GM23248 (cell line): ENCODE results near the gene NELFA. TPM values are rescaled to one million over a fixed set of nuclear protein-coding genes. Genes with fewer than 3 reads are reported as not detected.

ENCODE experiments used
- DNase-seq: peaks from one replicate; pipeline ENCODE4 v3.0.0-alpha.2; 2015
- H2AFZ ChIP-seq: fragments of 200-600 bp; sonication (generic); 2 replicates; pipeline ENCODE4 v1.6.1; 2016; ENCODE audit warnings: antibody characterized with exemption
- H3F3A ChIP-seq: fragments of 200-600 bp; sonication (generic); 2 replicates; pipeline ENCODE4 v1.6.1; 2016; ENCODE audit warnings: mild to moderate bottlenecking, antibody characterized with exemption, mixed run types; ENCODE audit not compliant: insufficient read depth
- H3K27ac ChIP-seq: fragments of 200-600 bp; sonication (generic); 2 replicates; pipeline ENCODE4 v1.5.1; 2016; ENCODE audit warnings: mild to moderate bottlenecking
- H3K27me3 ChIP-seq: fragments of 200-600 bp; sonication (generic); replicated peaks from 2 replicates; pipeline ENCODE4 v1.6.1; 2016; ENCODE audit warnings: mild to moderate bottlenecking; ENCODE audit not compliant: insufficient read depth
- H3K36me3 ChIP-seq: fragments of 200-600 bp; sonication (generic); 2 replicates; pipeline ENCODE4 v1.6.1; 2016; ENCODE audit warnings: low read depth, mild to moderate bottlenecking
- H3K4me1 ChIP-seq: fragments of 200-600 bp; sonication (generic); 2 replicates; pipeline ENCODE4 v1.6.1; 2016; ENCODE audit warnings: mild to moderate bottlenecking; ENCODE audit not compliant: insufficient read depth
- H3K4me2 ChIP-seq: fragments of 200-600 bp; sonication (generic); one replicate; pipeline ENCODE4 v1.6.1; 2016; ENCODE audit warnings: mild to moderate bottlenecking; ENCODE audit not compliant: unreplicated experiment
- H3K4me3 ChIP-seq: fragments of 200-600 bp; sonication (generic); 2 replicates; pipeline ENCODE4 v1.5.1; 2016; ENCODE audit warnings: mild to moderate bottlenecking
- H3K79me2 ChIP-seq: fragments of 200-600 bp; sonication (generic); 2 replicates; pipeline ENCODE4 v1.6.1; 2016; ENCODE audit warnings: mild to moderate bottlenecking; ENCODE audit not compliant: insufficient read depth
- H3K9ac ChIP-seq: fragments of 200-600 bp; sonication (generic); 2 replicates; pipeline ENCODE4 v1.6.1; 2016; ENCODE audit warnings: mild to moderate bottlenecking
- H3K9me2 ChIP-seq: fragments of 200-600 bp; sonication (generic); 2 replicates; pipeline ENCODE4 v1.6.1; 2016; ENCODE audit warnings: mixed run types, mild to moderate bottlenecking, moderate library complexity; ENCODE audit not compliant: insufficient read depth
- H3K9me3 ChIP-seq: fragments of 200-600 bp; sonication (generic); one replicate; pipeline ENCODE4 v1.6.1; 2017; ENCODE audit warnings: low read depth
- H4K20me1 ChIP-seq: fragments of 200-600 bp; sonication (generic); 2 replicates; pipeline ENCODE4 v1.6.0; 2016; ENCODE audit not compliant: insufficient read depth
- EZH2 ChIP-seq: fragments of 200-600 bp; sonication (generic); IDR thresholded peaks from 2 replicates; pipeline ENCODE4 v1.6.1; 2018; ENCODE audit warnings: antibody characterized with exemption, mild to moderate bottlenecking; ENCODE audit not compliant: insufficient read depth, poor library complexity, severe bottlenecking
- EZH2phosphoT487 ChIP-seq: fragments of 200-600 bp; sonication (generic); IDR thresholded peaks from 2 replicates; pipeline ENCODE4 v1.6.1; 2018; ENCODE audit warnings: antibody characterized with exemption, moderate library complexity, mild to moderate bottlenecking, low read depth; ENCODE audit not compliant: insufficient read depth
- WGBS, 2 experiments: methylation state at CpG; one replicate each; pipeline ENCODE4 v1.1.6; 2015 to 2017; ENCODE audit warnings: low lambda C conversion rate in 2 of 2, low coverage in 1 of 2; ENCODE audit errors: missing lambda C conversion rate in 2 of 2; 5-methylcytosine and 5-hydroxymethylcytosine counted together
- in situ Hi-C: fragments of 300-500 bp; cut with MboI; formaldehyde crosslinking; loops from 2 replicates; pipeline ENCODE4 v1.15.0; 2020
- polyA plus RNA-seq: library from polyadenylated mRNA; unstranded; fragments of >200 nt; fragmentation: Nextera tagmentation; extraction: Ambion mirVana; gene quantifications from 2 replicates; pipeline ENCODE4 v1.2.1, GENCODE V29; 2016
- total RNA-seq: library from RNA; depleted of rRNA; stranded (reverse); fragments of >200 nt; shearing (Covaris generic); gene quantifications from 2 replicates; pipeline ENCODE4 v1.2.3, GENCODE V29; 2014

Gene NELFA
- total and polyA plus RNA-seq, 2 experiments from 2014 or later: 18.7 to 23.6 TPM

DNA sequence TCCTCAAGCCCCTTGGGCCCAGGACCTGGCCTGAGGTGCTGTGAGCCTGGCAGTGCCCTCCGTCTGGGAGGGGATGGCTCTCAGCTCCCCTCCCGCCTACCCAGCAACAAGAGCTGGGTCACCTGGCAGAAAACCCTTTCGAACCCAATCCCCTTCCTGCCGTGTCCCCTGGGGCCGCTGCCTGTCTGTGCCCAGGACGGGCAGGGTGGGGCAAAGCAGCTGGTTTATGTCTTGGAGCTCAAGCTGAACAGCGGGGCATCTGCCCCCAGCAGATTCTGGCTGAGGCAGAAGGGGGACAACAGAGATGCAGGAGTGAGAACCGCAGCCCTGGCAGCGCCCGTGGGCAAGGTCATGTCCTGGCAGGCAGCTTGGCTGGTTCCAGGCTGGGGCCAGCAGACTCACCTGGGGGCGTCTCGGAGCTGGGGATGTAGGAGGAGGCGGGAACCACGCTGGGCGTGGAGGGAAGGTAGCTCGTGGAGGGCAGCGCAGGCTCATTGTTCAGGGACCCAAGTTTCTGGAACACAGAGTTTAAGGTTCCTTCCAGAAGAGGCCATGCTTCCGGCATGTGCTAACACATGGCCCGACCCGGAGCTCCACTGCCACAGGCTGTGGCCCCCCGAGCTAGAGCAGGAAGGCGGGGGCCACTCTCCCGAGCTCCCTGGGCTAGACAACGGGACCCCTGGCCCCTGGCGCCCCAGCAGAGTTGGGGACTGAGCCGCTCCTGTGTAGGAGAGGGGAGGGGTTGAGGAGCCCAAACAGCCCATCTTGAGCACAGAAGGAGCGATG is 24.2 kb downstream of the NELFA start:
- H2AFZ ChIP-seq: no peak overlapping the region
- no peaks in the 10 kb centered on the region for H3K9me2 ChIP-seq
- H4K20me1 ChIP-seq: no peaks in the 10 kb centered on the region
- H3K4me3 ChIP-seq: no peak overlapping the region
- H3K27me3 ChIP-seq: no peaks in the 10 kb centered on the region
- H3K79me2 ChIP-seq: no peaks in the 10 kb centered on the region
- H3K36me3 ChIP-seq: peaks cover 29% of the 10 kb centered on the region; the same call in 1 of the 2 replicates
- H3K4me1 ChIP-seq: no peaks in the 10 kb centered on the region
- H3K9ac ChIP-seq: no peak overlapping the region
- H3K4me2 ChIP-seq: no peak overlapping the region
- no peak for DNase-seq
- in situ Hi-C loops: no loop called here
- WGBS, 2 experiments: 90% methylated on average over 24 to 27 of the region's 27 CpGs
- TF ChIP-seq EZH2 (no peak), EZH2phosphoT487 (no peak)
- peaks cover 11% of the 10 kb centered on the region; the same call in 1 of the 2 replicates for H3F3A ChIP-seq
- H3K27ac ChIP-seq: no peak overlapping the region
- no peaks in the 10 kb centered on the region for H3K9me3 ChIP-seq

DNA sequence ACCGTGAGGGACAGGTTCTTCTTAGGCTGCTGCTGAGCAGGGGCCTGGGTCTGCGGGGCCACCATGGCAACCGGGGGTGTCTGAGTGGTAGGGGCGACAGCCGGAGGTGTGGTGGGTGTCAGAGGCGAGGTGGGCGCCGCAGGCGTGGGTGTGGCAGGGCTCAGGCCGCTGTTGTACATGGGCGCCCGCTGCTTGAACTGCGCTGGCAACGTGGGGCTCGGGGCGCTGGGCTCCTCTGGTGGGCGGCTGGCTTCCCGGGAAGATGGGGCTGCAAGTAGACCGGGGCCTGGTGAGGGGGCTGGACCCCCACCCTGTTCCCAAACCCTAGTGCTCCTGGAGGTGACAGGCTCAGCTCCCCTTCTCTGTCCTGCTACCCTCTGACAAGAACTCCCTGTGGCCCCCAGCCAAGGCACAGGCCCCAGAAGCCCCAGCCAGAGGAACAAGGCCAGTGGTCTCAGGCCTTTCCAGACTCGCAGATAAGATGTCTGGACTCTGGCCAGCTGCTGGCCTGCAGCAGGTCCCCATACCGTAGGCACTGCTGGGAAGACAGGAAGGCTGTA is 24.8 kb downstream of the NELFA start:
- H3K79me2 ChIP-seq: no peaks in the 10 kb centered on the region
- TF ChIP-seq EZH2 (no peak), EZH2phosphoT487 (no peak)
- WGBS, 2 experiments: 91 to 94% methylated on average over 8 to 17 of the region's 21 CpGs
- peaks cover 29% of the 10 kb centered on the region; the same call in 1 of the 2 replicates for H3K36me3 ChIP-seq
- no peak overlapping the region for H3K4me3 ChIP-seq
- no peak overlapping the region for H2AFZ ChIP-seq
- no peak overlapping the region for H3K9ac ChIP-seq
- H3K4me2 ChIP-seq: no peak overlapping the region
- H3K27me3 ChIP-seq: no peaks in the 10 kb centered on the region
- peaks cover 11% of the 10 kb centered on the region; the same call in 1 of the 2 replicates for H3F3A ChIP-seq
- DNase-seq: no peak
- no peaks in the 10 kb centered on the region for H3K4me1 ChIP-seq
- in situ Hi-C loops: no loop called here
- H3K9me3 ChIP-seq: no peaks in the 10 kb centered on the region
- H4K20me1 ChIP-seq: no peaks in the 10 kb centered on the region
- H3K27ac ChIP-seq: no peak overlapping the region
- H3K9me2 ChIP-seq: no peaks in the 10 kb centered on the region

DNA sequence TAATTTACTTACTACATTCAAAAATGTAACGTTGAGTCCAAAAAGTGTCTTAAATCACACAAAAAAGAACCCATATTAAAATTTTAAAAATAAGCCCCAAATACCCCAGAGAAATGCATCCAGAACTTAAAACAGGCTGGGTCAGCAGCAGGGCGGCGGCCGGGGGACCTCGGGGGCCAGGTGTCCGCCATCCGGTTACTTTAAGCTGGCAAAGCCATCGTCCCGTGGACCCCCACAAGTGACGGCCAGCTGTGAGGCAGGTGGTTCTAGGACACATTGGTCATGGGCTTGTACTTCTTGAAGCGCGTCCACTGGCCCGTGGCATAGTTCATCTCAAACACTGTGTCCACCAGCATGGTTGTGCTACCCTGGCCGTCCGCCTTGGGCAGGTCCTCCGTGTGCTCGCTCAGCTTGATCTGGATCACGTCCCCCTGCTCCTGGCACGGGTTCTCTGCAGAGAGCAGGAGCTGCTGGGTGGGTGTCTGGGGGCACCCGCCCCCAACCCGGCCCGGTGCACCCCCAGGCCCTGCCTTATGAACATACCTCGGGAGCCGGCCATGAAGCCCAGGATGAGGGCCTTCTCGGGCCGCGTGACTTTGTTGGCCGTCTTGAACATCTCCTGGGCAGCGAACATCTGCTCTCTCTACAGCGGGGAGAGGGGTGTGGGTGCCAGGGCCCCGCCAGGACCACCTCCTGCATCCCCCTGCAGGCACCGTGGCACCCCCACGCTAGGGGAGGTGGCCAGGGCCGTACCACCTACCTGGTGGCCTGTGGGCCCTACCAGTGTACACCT is 25.5 kb downstream of the NELFA start:
- Histone ChIP-seq H3K27ac (no peak overlapping the region), H3K4me3 (no peak overlapping the region), H4K20me1 (no peaks in the 10 kb centered on the region), H3K9ac (no peak overlapping the region), H3K36me3 (peaks cover 26% of the 10 kb centered on the region; the same call in 1 of the 2 replicates), H3K4me1 (no peaks in the 10 kb centered on the region), H3K9me3 (no peaks in the 10 kb centered on the region), H3K79me2 (no peaks in the 10 kb centered on the region), H3F3A (peaks cover 11% of the 10 kb centered on the region; the same call in 1 of the 2 replicates), H2AFZ (no peak overlapping the region), H3K9me2 (no peaks in the 10 kb centered on the region), H3K4me2 (no peak overlapping the region), H3K27me3 (no peaks in the 10 kb centered on the region)
- in situ Hi-C loops: no loop called here
- TF ChIP-seq EZH2phosphoT487: no peak
- no peak for TF ChIP-seq EZH2
- WGBS, 2 experiments: 92 to 93% methylated on average over 31 to 34 of the region's 34 CpGs
- DNase-seq: no peak
